Measurements from ENCODE around the gene GAPT.

GAPT gene

DNA sequence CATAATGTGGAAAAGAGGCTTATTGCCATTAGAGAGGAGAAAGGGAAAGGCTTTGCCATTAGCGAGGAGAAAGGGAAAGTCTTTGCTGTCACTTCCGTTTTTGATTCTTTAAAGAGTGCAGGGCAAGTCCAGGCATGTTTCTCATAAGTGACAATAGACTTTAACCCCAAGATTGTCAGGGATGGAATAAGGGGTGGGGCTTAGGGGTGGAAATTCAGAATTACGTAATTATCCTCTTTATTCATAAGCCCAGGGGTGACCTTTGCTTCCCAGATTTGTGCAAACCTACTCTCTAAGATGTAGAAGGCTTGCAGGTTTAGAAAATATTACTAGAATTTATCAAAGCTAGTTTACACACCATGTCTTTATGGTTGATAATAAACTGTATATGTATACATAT, 29.1 kb upstream of the GAPT start:
- no peak for DNase-seq

DNA sequence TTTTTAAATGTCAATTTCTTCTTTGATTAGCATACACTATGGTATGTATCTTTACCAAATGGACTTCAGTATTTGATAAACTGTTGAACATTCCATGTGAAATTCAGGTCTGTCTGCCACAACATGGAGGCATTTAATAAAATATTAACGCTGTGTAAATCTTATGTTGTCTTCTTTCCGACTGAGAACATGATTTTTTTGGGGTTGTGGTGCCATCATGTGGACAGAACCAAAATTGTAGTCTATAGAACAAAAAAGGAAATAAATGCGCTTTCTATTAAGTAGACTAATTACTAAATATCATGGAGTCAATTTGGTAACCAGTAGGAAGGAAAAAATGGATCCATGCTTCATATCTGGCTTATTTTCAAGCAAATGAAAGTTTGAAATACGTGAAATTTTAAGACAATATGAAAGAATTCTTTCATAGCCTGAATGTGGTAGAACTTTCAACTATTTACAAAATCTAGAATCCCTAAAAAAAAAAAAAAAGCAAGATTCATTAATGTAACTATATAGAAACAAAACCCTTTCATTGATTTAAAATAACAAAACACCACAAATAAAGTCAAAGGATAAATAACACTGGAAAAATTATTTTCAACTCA, 28.5 kb upstream of the GAPT start:
- peak; percentile 47 for DNase-seq

DNA sequence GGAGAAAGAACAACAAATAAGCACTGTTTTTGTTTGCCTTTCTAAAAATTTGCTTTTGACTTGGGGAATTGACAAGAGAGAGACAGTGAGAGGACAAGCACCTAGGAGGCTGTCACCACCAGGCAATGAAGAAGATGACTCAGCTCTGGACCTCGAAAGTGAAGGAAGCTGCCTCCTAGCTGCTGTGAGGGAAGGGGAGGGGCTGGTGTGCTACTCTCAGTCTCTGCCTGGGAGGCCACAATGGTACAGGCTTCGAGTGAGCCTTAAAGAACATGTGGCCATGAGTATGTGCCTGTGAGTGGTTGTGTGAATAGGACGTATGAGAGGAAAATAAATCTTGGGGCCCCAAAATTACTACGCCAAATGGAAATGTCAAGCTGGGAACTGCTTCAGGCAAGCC, 24.3 kb upstream of the GAPT start:
- DNase-seq, result peak; percentile 23

DNA sequence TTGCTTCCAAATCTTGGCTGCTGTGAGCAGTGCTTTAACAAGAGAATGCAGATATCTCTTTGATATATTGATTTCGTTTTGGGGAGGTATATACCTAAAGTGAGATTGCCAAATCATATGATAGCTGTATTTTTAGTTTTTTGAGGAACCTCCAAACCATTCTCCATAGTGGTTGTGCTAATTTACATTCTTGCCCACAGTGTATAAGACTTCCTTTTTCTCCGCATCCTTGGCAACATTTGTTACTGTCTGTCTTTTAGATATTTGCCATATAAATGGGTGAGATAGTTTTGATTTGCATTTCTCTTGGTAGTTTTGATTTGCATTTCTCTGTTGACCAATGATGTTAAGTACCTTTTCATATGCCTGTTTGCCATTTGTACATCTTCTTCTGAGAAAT, 21.3 kb upstream of the GAPT start:
- DNase-seq, result no peak

GRCh38 chr5:58475404-58475803, 15.8 kb upstream of the GAPT start:
- no peak for DNase-seq

GRCh38 chr5:58477760-58478376, 13.4 kb upstream of the GAPT start:
- DNase-seq, result no peak

DNA sequence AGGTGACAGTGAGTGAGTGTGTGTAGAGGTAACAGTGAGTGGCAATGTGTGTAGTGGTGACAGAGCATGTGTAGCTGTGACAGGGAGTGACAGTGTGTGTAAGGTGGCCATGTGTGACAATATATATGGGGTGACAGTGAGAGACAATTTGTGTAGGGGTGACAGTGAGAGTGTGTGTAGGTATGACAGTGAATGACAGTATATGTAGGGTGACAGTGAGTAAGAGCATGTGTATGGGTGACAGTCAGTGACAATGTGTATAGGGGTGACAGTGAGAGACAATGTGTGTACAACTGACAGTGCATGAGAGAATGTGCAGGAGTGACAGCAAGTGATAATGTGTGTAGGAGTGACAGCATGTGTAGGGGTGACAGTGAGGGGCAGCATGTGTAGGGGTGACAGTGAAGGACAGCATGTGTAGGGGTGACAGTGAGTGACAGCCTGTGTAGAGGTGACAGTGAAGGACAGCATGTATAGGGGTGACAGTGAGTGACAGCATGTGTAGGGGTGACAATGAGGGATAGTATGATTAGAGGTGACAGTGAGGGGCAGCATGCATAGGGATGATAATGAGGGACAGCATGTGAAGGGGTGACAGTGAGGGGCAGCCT, 10.1 kb upstream of the GAPT start:
- no peak for DNase-seq

DNA sequence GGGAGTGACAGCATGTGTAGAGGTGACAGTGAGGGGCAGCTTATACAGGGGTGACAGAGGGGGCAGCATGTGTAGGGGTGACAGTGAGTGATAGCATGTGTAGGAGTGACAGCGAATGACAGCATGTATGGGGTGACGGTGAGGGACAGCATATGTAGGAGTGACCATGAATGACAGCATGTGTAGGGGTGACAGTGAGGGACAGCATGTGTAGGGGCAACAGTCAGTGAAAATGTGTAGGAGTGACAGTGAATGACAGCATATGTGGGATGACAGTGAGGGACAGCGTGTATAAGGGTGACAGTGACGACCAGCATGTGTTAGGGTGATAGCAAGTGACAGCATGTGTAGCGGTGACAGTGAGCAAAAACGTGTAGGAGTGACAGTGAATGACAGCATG, 9.4 kb upstream of the GAPT start:
- no peak for DNase-seq

DNA sequence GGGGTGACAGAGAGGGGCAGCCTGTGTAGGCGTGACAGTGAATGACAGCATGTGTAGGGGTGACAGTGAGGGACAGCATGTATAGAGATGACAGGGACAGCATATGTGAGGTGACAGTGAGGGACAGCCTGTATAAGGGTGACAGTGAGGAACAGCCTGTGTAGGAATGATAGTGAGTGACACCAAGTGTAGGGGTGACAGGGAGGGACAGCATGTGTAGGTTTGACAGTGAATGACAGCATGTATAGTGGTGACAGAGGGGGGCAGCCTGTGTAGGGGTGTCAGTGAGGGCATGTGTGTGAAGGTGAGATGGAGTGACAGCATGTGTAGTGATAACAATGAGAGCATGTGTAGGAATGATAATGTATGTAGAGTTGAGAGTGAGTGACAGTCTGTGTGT, 8.7 kb upstream of the GAPT start:
- no peak for DNase-seq

GRCh38 chr5:58484505-58484904, 6.7 kb upstream of the GAPT start:
- no peak for DNase-seq

- DNase-seq, result no peak
Observed at GRCh38 chr5:58486290-58486689, 4.9 kb upstream of the GAPT start.

DNA sequence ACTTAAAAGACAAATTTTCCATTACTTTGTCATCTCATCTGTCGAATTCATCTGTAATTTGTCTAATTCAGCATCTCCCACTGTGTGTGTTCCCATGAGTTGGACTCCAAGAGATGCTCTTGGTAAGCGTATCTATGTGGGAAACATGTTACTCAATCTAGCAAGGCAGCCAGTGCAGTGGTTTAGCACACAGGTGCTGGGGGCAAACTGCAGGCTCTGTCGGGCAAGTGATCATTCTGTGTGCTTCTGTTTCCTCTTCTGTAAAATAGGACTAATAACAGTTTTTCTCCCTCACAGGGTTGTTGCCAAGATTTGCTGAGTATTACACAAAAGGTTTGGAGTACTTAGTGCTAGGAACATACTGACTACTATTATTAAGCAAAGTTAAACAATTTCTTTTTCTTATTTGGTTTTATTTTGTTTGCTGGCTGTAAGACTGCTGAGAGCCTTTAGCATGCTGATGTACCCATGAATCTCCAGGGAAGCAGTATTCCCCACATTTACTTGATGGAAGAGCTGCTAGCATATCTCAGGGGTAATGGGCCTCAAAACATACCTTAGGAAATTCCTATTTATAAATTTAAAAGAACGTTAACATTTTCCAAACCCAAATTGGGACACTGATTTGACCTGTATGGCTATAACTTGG, 709 bp upstream of the GAPT start:
- no peak for DNase-seq

DNA sequence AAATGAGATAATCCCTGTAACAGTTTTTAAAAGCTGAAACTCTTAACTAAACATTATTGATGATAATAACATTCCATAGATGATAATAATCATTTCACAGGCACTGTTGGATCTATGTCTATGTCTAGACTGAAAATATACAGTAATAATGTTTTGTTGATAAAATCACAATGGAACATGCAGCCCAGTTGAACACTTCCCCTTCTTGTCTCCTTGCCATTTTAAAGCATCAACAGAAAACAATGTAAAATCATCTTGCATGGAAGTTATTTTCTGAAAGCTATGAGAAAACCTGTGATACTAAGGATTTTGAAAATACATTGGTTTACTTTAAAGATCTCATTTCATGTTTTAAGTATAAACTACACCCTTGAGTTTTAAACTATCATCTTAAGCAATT, 1.9 kb downstream of the GAPT start:
- no peak for DNase-seq

DNA sequence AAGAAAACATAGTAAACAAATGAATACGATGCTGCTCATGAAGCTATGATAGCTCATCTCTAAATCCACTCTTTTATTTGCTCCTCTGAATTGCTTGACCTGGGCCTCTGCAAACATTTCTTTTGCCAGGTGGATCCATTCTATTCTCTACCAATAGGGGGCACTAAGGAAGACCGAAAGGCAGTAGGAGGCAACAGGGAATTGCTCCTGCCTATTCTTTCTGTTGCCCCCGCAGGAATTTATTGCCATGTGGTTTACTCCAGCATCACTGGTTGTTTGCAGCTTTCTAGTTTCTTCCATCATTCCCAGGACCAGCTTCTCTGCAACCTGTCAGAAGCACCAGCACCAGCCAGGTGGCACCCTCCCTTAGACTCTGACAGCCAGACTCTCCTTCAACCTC, 5.3 kb downstream of the GAPT start:
- DNase-seq, result no peak

GRCh38 chr5:58497386-58497785, 6.2 kb downstream of the GAPT start:
- DNase-seq, result no peak

DNA sequence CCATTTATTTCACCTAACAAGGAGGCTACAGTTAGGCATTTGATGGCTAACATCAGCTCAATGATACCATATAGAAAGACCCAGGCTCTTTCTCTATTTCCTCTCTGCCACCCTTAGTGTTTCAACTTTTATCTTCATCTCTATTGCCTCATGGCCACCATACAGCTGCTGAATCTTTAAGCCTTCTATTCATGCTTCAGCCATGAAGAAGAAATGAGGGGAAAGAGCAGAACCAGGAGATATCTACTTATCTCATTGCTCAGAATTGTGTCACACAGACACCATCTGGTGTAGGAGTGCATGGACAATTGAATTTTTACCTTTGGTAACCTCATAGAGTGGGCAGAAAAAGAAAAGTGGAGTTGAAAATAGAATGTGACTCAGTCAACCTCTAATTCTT, 6.7 kb downstream of the GAPT start:
- DNase-seq, result no peak

GRCh38 chr5:58498340-58498942, 7.2 kb downstream of the GAPT start:
- DNase-seq, result peak; percentile 7

GRCh38 chr5:58499231-58499630, 8.0 kb downstream of the GAPT start:
- no peak for DNase-seq

GRCh38 chr5:58499941-58500340, 8.7 kb downstream of the GAPT start:
- no peak for DNase-seq

GRCh38 chr5:58501778-58502417, 10.7 kb downstream of the GAPT start:
- DNase-seq, result no peak

DNA sequence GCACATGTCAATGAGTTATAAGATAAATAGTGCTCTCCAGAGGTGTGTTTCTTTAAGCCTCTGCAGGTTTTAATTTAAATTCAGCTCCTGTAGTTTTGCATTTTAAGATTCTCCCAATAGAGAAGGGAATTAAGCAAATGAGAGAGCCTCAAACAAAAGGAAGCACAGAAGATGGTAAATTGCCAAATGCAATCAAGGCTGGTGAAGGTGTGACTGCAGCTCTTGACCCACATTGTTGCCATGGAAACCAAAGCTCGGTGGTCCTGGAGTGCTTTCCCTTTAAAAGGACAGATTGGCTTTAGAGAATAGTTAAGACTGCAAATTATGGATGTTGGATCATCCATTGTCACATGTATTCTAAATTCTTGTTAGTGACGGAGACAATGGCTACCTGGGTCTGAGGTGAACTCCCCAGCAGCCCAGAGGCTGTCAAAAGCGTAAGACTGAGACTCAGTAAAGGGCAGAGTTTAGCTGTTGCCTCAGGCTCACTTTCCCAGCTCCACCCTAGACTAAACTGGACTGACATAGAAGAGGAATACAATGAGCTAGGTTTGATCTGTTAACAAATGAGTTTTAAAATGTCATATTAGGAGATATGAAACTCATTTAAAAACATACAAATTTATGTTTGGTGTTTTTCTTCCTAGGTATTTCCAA, 12.3 kb downstream of the GAPT start:
- DNase-seq, result no peak

DNA sequence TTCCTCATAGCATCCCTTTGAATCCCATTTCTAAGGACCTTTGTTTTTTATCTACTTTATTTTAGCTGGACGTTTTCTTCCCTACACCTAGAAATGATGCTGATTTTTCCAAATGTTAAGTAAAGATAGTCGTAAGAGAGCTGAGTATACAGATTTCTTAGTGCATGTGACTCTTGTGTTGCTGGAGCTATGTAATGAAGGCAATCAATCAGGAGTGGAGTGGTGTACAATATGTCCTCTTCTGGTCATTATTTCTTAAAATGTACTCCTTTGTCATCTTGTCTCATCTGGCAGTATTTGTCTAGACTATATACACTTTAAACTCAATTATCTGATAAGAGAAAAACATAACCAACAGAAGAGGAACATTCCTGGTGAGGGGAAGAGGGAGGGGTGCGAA, 13.5 kb downstream of the GAPT start:
- no peak for DNase-seq

DNA sequence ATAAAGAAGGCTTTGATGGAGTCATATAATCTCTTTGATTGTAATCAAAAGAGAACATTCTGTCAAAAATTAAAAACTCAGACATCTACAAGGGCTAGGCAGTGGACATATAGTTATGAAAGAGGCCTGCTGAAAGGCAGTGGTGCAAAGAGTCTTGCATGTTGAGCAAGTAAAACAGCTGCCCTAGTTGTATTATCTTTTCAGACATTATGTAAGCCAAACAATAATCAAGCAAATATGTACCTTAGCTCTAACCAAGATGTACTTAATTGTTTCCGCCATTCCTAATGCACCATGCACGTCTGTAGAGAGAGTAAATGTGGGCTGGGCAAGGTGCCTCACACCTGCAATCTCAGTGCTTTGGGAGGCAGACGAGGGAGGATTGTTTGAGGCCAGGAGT, 14.3 kb downstream of the GAPT start:
- DNase-seq, result no peak

All from HCEC 1CT (cell line).